Astrocyte (in vitro differentiated cells and primary cell): ENCODE data around the gene CNGA3. TPM values are rescaled to one million over a fixed set of nuclear protein-coding genes. Genes with fewer than 3 reads are reported as not detected.

Experiments used
- DNase-seq: peaks from one replicate; pipeline ENCODE4 v3.0.0-alpha.2; 2010; ENCODE audit warnings: low read depth
- FAIRE-seq: peaks from 2 replicates; lab custom pipeline; 2011; peaks lifted over from hg19 to GRCh38; lab: Jason Lieb, UNC
- H2AFZ ChIP-seq: 2 replicates; pipeline ENCODE4 v1.6.0; 2012; ENCODE audit warnings: low read depth, low read length, inconsistent platforms
- H3K27ac ChIP-seq: 2 replicates; pipeline ENCODE4 v1.5.1; 2011; ENCODE audit warnings: low read depth, low read length, inconsistent platforms
- H3K27me3 ChIP-seq: 2 replicates; pipeline ENCODE4 v1.6.0; 2011; ENCODE audit warnings: low read length, inconsistent platforms; ENCODE audit not compliant: insufficient read depth
- H3K36me3 ChIP-seq: 2 replicates; pipeline ENCODE4 v1.5.1; 2011; ENCODE audit warnings: low read length, inconsistent platforms; ENCODE audit not compliant: insufficient read depth
- H3K4me1 ChIP-seq: 2 replicates; pipeline ENCODE4 v1.5.1; 2011; ENCODE audit warnings: low read length, inconsistent platforms; ENCODE audit not compliant: insufficient read depth
- H3K4me2 ChIP-seq: 2 replicates; pipeline ENCODE4 v1.6.0; 2012; ENCODE audit warnings: low read length, inconsistent platforms
- H3K4me3 ChIP-seq: 2 replicates; pipeline ENCODE4 v1.5.1; 2011; ENCODE audit warnings: low read depth, mild to moderate bottlenecking, low read length, inconsistent platforms; ENCODE audit not compliant: insufficient read depth
- H3K79me2 ChIP-seq: 2 replicates; pipeline ENCODE4 v1.6.0; 2012; ENCODE audit warnings: mild to moderate bottlenecking, low read length, inconsistent platforms; ENCODE audit not compliant: insufficient read depth
- H3K9ac ChIP-seq: 2 replicates; pipeline ENCODE4 v1.6.0; 2012; ENCODE audit warnings: mild to moderate bottlenecking, low read length, inconsistent platforms
- H3K9me3 ChIP-seq: 2 replicates; pipeline ENCODE4 v1.5.1; 2012; ENCODE audit warnings: low read depth, mild to moderate bottlenecking, low read length, inconsistent platforms; ENCODE audit not compliant: insufficient read depth
- H4K20me1 ChIP-seq: 2 replicates; pipeline ENCODE4 v1.6.0; 2012; ENCODE audit warnings: low read length, inconsistent platforms; ENCODE audit not compliant: insufficient read depth
- H3K27ac Mint-ChIP-seq: one replicate; pipeline ENCODE4 v1.8.0; 2021; ENCODE audit warnings: mild to moderate bottlenecking, mixed read lengths; ENCODE audit not compliant: unreplicated experiment
- H3K27me3 Mint-ChIP-seq: one replicate; pipeline ENCODE4 v1.8.0; 2021; ENCODE audit warnings: low read depth, mixed read lengths; ENCODE audit not compliant: unreplicated experiment
- H3K36me3 Mint-ChIP-seq: one replicate; pipeline ENCODE4 v1.8.0; 2021; ENCODE audit warnings: low read depth, mixed read lengths; ENCODE audit not compliant: unreplicated experiment
- H3K4me1 Mint-ChIP-seq: one replicate; pipeline ENCODE4 v1.8.0; 2021; ENCODE audit warnings: low read depth, mixed read lengths; ENCODE audit not compliant: unreplicated experiment
- H3K4me3 Mint-ChIP-seq: one replicate; pipeline ENCODE4 v1.8.0; 2021; ENCODE audit warnings: mild to moderate bottlenecking, moderate library complexity, mixed read lengths; ENCODE audit not compliant: unreplicated experiment
- H3K9me3 Mint-ChIP-seq: one replicate; pipeline ENCODE4 v1.8.0; 2021; ENCODE audit warnings: mild to moderate bottlenecking, mixed read lengths; ENCODE audit not compliant: unreplicated experiment
- CTCF ChIP-seq: IDR thresholded peaks from 2 replicates; pipeline ENCODE4 v1.5.1; 2011; ENCODE audit warnings: low read depth, mild to moderate bottlenecking, inconsistent platforms, low read length, moderate library complexity; ENCODE audit not compliant: insufficient read depth
- EZH2 ChIP-seq: IDR thresholded peaks from 2 replicates; pipeline ENCODE4 v1.6.1; 2012; ENCODE audit warnings: mild to moderate bottlenecking, low read length, inconsistent platforms; ENCODE audit not compliant: insufficient read depth
- total RNA-seq: library from RNA; stranded (reverse); gene quantifications from 2 replicates; pipeline ENCODE4 v1.2.1, GENCODE V29; 2021

The CNGA3 gene
- total RNA-seq, 1 donor from 2014 or later, result not detected

DNA sequence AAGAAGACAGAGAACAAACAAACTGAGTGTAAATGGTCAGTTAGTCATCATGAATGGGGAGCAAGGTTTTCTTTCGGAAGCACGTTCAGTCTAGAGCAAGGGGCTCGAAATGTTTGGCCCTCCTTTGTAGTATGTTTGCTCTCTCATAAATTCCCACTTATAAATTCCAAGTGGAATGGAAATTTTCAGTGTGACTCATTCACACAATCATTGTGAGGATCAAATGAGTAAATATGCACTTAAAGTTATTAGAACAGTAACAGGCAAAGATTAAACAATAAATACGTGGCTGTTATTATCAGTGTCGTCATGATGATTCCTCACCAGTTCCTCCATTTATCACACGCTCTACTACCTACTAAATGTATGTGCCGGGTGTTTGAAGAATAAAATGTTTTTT, 10.5 kb downstream of the CNGA3 start:
- Histone ChIP-seq H3K36me3 (no peaks in the 10 kb centered on the region), H4K20me1 (no peaks in the 10 kb centered on the region), H3K4me3 (no peak overlapping the region), H2AFZ (no peak overlapping the region), H3K4me1 (no peaks in the 10 kb centered on the region), H3K27me3 (no peaks in the 10 kb centered on the region), H3K79me2 (no peaks in the 10 kb centered on the region), H3K9me3 (no peaks in the 10 kb centered on the region), H3K27ac (no peak overlapping the region), H3K4me2 (no peak overlapping the region), H3K9ac (no peak overlapping the region)
- no peak overlapping the region for H3K27ac Mint-ChIP-seq
- no peaks in the 10 kb centered on the region for H3K36me3 Mint-ChIP-seq
- H3K9me3 Mint-ChIP-seq, result peaks cover 2% of the 10 kb centered on the region
- DNase-seq (no peak), FAIRE-seq (no peak)
- H3K4me3 Mint-ChIP-seq, result no peak overlapping the region
- H3K4me1 Mint-ChIP-seq, result no peaks in the 10 kb centered on the region
- TF ChIP-seq CTCF (no peak), EZH2 (no peak)
- peaks cover 21% of the 10 kb centered on the region for H3K27me3 Mint-ChIP-seq

DNA sequence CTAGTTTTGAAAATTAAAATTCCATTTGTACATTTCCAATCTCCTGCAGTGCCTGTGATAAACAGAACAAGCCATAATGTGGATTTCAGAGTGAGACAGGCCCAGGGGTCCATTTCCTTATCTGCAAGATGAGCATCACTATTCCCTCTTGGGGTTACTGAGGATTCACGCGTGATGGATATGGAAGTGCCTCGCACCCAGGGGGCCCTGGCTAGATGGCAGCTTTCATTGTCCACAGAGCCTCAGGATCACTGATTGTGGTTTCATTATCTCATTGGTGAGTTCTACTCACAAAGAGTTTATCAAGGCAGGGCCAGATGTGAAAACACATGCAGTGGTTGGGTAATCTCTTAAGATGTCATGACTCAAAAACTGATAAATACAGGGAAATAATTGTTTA, 11.6 kb downstream of the CNGA3 start:
- Histone ChIP-seq H2AFZ (no peak overlapping the region), H3K4me1 (no peaks in the 10 kb centered on the region), H3K27me3 (no peaks in the 10 kb centered on the region), H3K9me3 (no peaks in the 10 kb centered on the region), H3K79me2 (no peaks in the 10 kb centered on the region), H3K36me3 (no peaks in the 10 kb centered on the region), H3K27ac (no peak overlapping the region), H4K20me1 (no peaks in the 10 kb centered on the region), H3K9ac (no peak overlapping the region), H3K4me2 (no peak overlapping the region), H3K4me3 (no peak overlapping the region)
- Mint-ChIP-seq H3K4me1 (no peaks in the 10 kb centered on the region), H3K27ac (no peak overlapping the region), H3K9me3 (peaks cover 3% of the 10 kb centered on the region), H3K36me3 (no peaks in the 10 kb centered on the region), H3K27me3 (peaks cover 21% of the 10 kb centered on the region), H3K4me3 (no peak overlapping the region)
- no peak for DNase-seq
- TF ChIP-seq CTCF (no peak), EZH2 (no peak)
- FAIRE-seq, result no peak

- DNase-seq (no peak), FAIRE-seq (no peak)
- Mint-ChIP-seq H3K27me3 (peaks cover 29% of the 10 kb centered on the region), H3K27ac (no peak overlapping the region), H3K36me3 (no peaks in the 10 kb centered on the region), H3K4me1 (no peaks in the 10 kb centered on the region), H3K9me3 (peaks cover 3% of the 10 kb centered on the region), H3K4me3 (no peak overlapping the region)
- Histone ChIP-seq H3K79me2 (no peaks in the 10 kb centered on the region), H3K4me1 (no peaks in the 10 kb centered on the region), H3K36me3 (no peaks in the 10 kb centered on the region), H3K27me3 (no peaks in the 10 kb centered on the region), H3K4me2 (no peak overlapping the region), H3K9me3 (no peaks in the 10 kb centered on the region), H4K20me1 (no peaks in the 10 kb centered on the region), H3K27ac (no peak overlapping the region), H2AFZ (no peak overlapping the region), H3K4me3 (no peak overlapping the region), H3K9ac (no peak overlapping the region)
- TF ChIP-seq CTCF, result no peak
- no peak for TF ChIP-seq EZH2
Measured at GRCh38 chr2:98359986-98360385, 13.7 kb downstream of the CNGA3 start.
